CD4-positive, alpha-beta T cell treated with Interferon alpha-2 for 1 hour (primary cell): Measurements from ENCODE around the gene HAND2.

ENCODE experiments used
- DNase-seq, 2 donors: peaks; one replicate each; pipeline ENCODE4 v3.0.0-alpha.2; 2020 to 2022

The HAND2 gene

DNA sequence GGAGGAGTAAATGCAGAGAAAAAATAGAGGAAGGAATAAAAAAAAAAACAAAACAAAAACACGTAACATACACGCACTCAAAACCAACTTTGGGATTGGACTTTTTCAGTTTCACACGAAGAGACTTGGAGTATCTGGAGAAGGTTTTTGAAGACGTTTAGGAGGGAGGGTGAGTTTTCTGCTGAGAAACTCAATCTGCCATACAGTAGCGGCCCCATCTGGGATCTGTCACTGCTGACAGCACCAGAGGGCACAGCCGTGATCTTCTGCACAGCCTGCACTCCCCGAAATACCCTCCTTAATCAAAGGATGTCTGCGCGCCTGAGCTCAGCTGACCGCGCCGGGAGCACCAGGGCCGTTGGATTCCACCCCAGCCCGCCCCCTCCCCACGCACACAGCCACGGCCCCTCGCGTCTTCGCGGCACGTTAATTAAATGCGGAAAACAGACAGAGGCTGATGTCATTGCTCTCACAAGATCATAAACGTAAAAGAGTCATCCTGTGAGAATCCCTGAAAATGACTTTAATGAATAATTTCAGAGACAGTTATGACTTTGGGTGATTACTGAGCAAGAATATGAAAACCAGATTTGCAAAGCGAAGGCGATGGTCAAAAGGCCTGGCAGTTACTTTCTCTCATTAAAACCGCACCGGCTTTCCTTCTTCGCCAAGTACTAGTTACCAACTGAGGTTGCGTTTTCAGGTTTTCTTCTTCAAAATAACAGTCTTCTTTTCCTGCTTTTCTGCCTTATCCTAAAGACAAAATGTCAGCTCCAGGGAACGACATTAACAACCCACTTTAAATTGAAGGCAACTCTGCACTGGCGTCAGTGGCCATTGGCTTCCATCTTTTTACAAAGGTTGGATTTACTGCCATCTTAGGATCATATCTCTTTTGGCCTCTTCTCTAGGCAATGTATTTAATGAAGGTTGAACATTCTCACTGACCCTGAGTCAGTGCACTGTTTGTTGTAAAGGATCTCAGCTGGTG, 10.6 kb downstream of the HAND2 start:
- no peak for DNase-seq

DNA sequence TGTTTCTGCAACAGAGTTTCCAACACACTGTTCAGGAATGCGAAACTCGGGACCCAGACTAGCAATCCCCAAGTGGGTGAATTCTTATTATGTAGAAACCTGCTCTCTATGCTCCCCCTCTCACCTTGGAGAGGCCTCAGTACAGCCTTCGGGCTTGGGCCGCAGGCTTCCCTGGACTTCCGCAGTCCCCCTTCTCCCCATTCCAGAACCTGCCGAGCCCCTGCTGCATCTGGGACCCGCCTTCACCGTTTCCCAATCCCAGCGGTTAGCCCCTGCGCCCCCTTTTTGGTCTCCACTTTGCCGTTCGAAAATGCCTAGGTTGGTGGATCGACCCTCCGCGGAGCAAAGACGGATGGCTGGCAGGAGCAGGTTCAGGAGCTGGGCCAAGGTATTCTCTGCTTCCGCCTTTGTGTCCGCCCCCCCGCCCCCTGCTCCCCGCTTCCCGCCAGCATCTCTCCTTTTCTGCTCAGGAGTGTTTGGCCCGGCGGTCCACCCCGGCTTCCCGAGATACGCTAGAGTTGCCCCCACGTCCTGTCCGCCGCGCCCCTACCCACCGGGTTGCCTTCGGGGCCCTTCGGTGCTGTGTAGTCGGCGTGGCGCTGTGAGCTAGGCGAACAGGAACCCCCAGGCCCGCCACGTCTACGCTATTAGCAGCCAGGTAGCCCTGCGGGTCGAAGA, 11.5 kb downstream of the HAND2 start:
- no peak for DNase-seq

DNA sequence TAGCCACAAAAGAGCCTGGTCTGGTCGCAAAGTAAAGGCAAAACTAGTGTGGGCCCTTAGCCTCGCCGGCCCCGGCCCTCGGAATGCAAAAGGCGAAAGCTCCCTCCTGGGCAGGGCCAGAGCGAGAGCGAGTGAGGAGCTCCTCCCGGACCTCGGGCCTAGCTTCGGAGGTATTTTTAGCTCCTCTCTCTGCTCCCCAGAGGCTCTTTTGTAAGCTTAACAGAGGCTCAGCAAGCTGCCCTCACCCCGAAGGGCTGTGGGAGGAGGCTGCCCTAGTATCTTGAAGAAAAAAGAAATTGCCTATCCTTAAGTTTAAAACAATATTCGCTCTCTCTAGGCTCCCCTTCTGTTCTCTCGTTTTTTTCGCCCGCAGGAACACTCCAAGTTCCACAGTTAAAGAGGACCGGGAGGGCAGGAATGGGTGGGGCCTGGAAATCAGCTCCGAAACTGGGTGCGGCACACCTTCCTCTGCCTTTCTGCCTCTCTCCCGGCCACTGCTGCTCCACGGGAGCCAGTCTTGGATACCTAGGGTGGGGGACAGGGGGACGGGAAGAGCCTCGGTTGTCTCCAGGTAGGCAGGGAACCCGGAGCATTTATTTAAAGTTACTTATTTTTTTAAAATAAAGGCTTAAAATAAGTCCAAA, 12.1 kb downstream of the HAND2 start:
- no peak for DNase-seq

DNA sequence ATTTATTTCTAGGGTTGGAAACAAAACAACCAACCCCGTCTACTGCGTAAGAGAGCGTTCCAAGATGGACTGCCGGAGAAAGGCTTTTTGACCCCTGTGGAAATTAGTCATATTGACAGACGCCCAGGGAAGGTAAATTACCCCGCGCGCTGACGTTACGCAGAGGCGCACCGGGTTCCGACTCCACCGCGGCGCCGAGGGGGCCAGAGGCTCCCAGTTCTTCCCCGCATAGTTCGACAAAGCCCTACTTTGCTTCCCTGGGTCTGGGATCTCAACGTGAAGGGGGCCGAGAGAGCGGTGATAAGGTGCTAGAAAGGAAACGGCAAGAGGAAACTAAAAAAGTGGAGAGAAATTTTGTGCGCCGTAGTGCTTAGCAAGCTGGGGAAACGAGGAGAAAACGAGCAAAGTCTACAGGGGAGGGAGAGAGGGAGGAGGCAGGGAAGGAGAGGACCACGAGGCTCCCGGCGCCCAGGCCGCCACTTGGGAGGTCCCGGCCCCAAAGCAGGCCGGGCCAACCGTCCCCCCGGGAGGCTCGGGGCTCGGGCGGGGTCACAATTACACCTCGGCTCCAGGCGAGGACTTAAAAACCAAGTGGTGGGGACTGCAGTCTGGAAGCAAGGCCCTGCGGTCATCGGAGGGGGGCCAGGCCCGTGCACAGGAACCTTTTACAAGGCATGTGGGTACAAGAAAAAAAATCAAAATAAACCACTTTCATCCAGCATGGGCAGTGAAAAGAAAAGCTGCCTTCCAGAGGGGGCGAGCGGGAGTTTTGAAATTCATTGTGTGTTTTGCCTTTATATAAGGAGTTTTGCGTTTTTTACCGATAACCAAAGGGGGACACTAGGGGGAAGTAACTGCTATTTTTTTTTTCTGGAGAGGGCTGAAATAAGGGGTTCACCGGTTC, 13.2 kb downstream of the HAND2 start:
- no peak for DNase-seq

DNA sequence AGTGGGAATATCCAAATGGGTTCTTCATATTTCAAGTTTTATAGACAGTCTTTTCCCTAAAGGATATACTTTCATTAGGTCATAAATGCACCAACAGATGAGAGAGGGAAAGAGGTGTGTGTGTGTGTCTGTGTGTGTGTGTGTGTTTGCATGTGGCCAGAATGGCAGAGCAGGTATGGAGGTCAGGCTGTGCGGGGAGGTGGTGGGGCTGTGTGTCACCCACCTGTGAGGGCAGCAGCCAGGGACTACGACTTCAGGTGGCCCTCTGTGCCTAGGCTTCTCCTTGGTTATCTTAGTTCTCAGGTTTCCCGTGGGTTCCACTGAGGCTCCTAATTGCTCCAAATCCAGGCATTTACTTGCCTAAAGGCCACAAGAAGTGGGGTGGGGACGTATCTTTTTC, 14.6 kb downstream of the HAND2 start:
- no peak for DNase-seq

DNA sequence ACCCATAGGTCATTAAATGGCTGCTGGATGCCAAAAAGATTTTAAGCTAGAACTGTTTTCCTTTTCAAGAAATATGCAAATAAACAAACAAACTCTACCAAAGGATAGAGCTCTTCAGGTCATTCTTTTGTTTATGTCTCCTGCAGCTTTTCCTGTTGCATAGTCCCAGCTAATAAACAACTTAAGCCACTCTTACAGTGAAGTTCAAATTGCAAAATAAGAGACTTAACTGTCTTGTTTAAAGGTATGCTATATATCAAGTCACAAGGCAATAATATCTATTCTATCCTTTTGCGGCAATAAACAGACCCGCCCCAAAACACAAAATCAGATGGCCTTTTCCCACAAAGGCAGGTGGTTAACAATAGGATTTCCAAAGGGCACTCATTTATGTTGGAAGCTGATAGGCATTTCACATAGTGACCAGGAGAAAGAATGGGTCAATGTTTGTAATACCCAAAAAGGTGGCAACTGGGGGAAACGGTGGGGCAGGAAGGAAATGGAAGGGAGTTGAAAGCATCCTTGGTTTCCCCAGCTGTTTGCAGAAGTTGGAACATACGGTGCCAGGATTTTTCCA, 15.3 kb downstream of the HAND2 start:
- DNase-seq, result no peak

DNA sequence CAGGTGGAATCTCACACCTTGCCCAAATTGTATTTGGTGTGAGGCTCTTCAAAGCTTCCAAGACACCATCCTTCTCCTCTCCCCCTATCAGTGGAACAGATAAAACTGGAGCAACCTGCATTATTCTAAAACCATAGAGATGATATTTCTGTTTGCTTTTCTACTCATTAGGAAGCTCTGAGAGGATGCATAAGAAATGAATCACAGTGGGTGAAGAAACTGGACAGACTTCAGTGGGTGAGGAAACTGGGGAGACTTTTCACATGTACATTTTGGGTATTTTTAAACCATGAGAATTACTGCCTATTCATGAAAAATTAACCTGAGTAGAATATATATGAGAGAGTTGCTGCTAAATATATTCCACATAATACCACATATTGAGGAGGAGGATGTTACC, 16.4 kb downstream of the HAND2 start:
- no peak for DNase-seq

DNA sequence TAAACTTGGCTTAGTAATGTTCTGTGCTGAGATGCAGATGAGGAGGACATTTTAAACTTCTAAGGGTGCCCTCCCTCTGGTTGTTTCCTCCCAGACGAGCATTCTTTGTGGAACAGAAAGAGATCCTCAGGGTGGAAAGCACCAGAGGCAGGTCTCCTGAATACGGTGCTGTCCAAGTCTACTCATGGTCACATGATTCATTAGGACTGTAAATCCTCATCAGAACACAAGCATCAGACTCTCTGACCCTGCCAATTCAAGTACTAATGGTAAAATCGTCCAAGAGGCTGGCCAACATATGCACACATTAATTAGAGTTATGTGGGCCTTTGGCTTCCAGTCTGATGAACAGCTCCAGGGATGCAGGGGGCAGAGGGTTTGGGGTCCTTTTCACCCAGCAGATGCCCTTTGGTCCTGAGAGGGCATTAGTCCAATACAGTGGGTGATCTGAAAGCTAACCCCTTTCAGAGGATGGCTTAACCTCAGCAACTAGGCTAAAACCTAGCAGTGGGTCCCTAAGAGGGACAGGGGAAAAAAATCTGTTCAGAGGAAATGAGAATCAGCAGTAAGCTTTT, 18.2 kb downstream of the HAND2 start:
- DNase-seq, result no peak

DNA sequence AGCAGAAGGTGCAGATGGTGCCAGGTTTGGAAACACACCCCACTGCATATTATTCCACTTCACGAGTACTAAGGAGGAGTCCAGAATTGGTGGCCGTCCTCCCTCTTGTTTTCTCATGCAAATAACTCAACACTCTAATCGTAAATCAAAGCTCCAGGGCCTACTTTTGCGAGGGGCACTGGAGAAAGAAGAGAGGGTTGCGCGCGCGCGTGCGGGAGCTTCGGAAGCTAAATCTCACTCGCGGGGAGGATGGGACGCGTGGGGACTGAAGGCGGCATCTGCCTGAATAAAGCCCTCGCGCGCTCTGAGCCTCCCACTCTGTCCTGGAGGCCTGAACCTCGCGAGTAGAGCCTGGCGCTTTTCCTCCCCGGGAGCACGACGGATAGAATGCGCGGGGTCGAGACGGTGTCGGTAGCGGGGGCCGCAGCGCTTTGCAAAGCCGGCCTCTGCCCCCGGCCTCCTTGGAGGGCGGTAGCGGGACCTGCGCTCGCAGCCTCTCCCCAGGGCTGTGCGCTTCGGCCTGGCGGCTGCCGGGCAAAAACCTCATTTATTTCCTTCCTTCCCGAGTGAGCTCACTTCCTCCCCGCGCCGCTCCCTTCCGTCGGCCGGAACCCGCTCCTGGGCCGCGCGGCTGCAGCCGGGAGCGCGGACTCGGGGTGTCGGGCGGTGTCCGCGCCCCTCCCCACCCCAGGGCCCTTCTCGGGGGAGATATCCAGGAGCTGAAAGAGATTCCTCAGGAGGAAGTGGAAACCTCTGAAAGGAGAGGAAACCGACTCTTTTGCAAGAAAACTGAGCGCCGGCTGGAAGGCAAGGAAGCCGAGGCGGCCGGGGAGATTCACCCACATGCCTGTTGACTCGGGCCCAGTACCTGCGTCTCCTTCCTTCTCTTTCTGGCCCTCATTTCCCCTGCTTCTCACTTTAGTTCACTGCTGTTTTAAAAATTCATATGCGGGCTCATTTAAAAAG, 20.7 kb downstream of the HAND2 start:
- no peak for DNase-seq

DNA sequence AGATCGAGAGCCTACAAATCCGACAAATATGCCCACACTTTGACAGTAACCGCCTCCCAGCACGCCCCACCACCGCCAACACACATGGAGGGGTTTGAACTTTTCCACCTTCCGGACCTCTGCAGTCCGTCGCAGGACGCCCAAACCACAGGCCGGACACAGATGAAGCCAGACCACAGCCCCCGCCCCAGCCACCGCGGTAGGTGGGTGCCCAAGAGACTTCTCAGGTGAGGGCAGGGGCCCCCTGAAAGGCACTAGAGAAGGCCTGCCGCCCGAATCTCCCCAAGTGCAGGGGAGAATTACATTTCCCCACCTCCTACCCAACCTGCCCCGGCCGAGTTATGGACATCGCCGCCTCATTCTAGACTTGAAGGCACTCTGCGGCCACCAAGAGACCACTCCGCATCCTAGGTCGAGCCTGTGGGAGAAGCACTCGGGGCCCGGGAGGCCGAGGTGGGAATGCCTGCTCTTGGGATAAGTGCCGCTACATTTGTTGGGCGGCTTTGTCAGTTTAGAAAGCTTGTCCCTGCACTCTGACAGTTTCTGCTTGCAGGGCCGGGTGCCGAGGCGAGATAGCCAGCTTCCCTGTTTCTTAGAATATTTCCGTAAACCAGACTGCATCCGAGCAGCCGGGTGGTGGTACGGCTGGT, 21.5 kb downstream of the HAND2 start:
- no peak for DNase-seq

DNA sequence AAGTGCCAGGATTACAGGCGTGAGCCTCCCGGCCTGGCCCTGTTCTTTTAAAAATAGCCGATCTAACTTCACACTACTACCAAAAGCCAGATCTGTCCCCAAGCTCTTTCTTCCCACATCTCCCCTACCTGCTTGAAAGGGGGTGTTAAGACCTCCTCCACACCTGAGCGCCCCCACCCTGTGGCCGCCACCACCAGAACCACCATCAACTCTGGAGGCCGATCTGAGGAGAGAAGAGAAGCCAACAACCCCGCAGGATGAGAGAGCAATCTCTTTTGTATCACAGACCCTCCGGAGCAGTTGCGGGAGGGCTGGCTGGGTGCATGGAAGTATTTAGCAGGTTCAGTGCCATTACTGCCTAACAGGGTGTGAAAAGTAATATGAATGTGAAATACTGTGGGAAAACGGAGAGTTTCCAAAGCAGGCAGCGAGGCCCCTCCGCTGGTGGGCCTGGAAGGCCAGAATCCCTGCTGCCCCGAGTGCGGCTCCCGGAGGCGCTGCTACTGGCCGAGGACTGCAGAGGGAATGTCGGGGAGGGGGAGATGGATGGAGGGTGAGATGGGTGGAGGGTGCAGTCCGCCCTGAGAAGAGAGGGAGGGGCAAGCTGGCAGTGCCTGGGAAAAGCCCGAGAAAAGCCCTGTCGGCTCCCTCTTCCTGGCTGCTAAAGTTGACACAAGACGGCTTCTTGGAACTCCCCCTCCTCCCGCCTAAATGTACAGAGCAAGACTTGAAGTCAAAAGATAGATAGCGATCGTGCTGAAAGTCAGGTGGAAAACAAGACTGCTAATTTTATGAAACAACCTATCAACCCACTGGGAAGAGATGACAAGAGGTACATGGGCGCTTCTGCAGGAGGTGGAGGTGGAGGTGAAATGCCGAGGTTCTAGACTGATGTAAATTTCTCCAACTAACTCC, 22.3 kb downstream of the HAND2 start:
- DNase-seq, result no peak

DNA sequence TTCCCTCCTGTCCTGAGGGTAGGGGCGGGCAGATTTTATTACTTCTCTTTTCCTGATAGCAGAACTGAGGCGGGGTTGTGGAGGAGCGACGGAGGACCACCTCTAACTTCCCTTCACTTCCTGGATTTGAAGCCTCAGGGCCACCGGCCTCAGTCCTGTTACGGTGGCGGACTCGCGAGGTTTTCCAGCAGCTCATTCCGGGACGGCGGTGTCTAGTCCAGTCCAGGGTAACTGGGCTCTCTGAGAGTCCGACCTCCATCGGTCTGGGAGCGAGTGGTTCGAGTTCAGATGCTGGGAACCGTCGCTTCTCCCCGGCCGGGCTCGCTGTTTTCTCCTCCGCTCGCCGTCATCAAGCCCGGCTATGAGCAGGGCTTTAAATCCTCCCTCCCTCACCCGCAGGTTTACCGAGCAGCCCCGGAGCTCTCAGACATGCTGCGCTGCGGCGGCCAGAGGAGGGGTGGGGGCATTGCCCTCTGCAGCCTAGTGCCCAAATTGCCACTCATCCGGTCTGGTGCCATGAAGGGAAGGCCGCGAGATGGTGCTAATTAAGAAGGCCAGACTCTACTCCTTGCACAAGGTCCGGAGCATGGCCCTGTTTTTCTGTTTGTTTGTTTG, 23.3 kb downstream of the HAND2 start:
- no peak for DNase-seq

DNA sequence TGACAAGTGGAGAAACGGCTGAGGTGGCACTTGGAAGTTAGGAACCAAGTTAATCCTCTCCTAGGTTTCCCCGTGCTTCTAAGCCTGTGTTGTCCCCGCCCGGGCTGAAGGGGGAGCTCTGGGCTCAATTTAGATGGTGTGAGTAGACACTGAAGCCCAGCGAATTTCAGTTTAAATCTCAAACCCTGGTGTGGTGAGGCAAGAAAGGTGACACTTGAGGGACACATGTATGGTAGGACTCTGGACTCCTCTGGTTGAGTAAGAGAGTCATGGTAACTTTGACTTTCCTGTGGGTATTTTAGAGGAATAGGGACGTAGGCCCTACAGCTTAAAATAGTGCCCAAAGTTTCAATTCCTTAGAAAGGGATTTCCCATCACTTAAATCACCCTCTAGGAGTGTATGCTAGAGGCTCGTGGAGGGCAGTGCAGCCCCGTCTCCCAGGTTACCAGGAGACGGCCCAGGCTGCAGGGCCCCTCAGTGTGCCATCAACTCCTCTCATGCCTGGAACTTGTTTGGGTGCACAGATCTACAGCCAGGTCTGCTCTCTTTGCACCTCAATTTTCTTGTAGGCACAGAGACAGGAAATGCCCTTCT, 24.0 kb downstream of the HAND2 start:
- peak; percentile 30 to 47 for DNase-seq

DNA sequence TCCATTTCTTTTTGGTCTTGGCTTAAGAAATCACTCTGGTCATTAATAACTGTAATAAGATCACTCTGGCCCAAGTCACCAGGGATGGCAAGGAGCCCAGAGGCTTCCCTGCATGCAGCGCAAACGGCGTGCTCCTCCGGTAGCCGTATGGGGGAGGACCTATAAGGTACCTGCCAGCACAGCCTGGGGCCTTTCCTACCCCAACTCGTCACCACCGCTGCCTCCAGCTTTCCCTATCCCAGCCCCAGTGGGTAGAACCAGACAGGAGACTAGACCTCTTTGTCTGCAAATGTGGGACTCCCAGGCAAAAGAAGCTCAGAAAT, 25.9 kb downstream of the HAND2 start:
- no peak for DNase-seq

DNA sequence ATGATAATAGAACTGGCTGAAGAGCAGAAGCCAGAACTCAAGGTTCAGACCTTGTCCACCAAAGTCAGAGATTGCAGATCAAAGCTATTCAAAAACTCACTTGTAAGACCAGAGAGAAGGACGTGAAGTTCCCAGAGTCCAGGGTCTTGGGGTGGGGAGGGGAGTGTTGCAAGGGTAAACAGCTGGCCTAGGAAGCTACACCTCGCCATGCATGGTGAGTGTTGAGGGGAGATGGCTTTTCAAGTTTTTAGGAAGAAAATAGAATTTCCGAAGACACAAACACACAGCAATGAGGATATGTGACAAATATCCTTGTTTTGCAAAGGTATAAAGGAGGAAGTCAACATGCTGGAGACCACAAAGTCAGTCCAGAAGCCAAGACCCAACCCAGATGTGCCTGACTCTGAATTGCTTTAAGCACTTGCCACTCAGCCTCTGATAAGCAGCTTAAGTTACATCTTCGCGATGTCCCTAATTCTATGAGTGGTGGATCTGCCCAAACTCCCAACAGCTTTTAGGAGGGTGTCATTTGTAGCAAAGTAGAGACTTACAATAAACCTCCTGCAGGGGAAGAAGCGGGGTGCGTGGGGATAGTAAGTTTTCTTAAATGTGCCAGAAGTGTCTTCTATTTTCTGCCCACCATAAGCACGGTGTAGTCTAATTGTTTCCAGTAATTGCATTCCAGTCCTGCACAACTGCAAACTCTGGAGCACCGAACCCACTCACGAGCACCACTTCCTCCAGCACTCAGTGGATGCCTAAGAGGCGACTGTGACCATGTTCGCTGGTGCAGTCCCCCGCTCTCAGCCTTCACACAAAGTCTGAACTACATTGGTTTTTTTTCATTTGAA, 26.5 kb downstream of the HAND2 start:
- no peak for DNase-seq

DNA sequence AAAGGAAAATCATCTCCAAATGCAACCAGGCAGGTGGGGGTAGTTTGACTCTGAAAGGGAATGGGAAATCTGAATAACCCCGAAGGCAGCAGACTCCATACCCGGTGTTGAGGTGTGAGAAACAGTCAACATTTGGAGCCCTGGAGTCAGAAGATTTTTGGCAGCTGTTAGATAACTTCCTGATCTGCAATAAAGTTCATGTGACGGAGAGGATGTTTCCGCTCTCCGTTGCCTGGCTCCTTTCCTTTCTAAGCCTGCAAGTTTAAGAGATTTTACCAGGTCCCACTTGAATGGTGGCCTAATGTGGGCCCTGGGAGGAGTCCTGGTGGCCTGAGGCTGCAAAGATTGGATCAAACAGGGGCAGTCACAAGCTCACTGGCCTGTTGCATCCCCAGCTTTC, 27.7 kb downstream of the HAND2 start:
- no peak for DNase-seq

DNA sequence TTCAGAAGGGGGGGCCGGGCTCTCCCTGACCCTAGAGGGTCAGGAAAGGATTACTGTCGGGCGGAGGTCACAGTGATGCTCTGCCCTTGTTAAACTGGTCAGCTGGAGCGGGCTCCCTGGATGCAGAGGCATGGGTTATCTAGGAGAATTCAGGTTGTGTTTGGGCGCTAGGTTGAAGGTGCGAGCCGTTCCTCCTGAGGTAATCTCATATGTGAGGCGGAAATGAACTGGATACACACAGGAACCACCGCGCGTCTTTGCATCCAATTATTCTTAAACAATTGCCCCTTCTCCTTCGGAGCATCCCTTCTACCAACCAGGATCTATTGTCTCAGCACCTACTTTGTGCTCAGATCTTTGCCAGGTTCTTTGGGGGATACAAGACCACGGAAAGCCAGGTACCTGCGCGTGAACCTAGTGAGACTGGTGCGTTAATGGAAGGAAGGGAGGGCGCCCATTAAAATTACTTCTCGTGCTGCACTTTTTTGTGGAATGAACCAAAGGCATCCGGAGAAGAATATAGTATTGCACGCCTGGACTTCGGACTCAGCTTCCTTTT, 28.4 kb downstream of the HAND2 start:
- no peak for DNase-seq
